Measurements from ENCODE around the gene TXN. TPM values are rescaled to one million over a fixed set of nuclear protein-coding genes. Genes with fewer than 3 reads are reported as not detected.

The TXN gene
- total and polyA plus RNA-seq, 2 of the 8 experiments (the other 6 are each of a cell fraction or from before 2014, with no cell fraction given) = 297 to 419 TPM

GRCh38 chr9:110261632-110262031 lies 5.3 kb upstream of the TXN start (continued):
- TF ChIP-seq, protein P1, sequence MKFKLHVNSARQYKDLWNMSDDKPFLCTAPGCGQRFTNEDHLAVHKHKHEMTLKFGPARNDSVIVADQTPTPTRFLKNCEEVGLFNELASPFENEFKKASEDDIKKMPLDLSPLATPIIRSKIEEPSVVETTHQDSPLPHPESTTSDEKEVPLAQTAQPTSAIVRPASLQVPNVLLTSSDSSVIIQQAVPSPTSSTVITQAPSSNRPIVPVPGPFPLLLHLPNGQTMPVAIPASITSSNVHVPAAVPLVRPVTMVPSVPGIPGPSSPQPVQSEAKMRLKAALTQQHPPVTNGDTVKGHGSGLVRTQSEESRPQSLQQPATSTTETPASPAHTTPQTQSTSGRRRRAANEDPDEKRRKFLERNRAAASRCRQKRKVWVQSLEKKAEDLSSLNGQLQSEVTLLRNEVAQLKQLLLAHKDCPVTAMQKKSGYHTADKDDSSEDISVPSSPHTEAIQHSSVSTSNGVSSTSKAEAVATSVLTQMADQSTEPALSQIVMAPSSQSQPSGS (IDR thresholded peaks at IDR 0.05; ENCODE audit: low read length) = no peak
- no peak for TF ChIP-seq CBX5 (IDR thresholded peaks at IDR 0.05; ENCODE audit: low read depth, low read length)
- no peak for TF ChIP-seq CREB1 (IDR thresholded peaks at IDR 0.05)
- no peak for TF ChIP-seq SUZ12 (IDR thresholded peaks at IDR 0.05; ENCODE audit: low read length)
- TF ChIP-seq, protein P2, sequence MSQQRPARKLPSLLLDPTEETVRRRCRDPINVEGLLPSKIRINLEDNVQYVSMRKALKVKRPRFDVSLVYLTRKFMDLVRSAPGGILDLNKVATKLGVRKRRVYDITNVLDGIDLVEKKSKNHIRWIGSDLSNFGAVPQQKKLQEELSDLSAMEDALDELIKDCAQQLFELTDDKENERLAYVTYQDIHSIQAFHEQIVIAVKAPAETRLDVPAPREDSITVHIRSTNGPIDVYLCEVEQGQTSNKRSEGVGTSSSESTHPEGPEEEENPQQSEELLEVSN (IDR thresholded peaks at IDR 0.05) = no peak
- TF ChIP-seq JUN (IDR thresholded peaks at IDR 0.05; ENCODE audit: low read depth, low read length) = no peak
- TF ChIP-seq NRF1 (IDR thresholded peaks at IDR 0.05; ENCODE audit: low read depth, low read length) = no peak

Measured in H1 (cell line).